Right lobe of liver (tissue), 4 donors: ENCODE measurements around the gene PDIA3.
"Not testable (repeated sequence)": the region's sequence is repeated elsewhere in the genome, so short reads cannot be mapped to it uniquely, and the experiment has no call there.

ENCODE experiments used
- POLR2A ChIP-seq: fragments of 450-650 bp; IDR thresholded peaks from one replicate; pipeline ENCODE4 v1.6.1; 2017; ENCODE audit warnings: antibody characterized with exemption, mild to moderate bottlenecking
- TF ChIP-seq, protein P1 (sequence below), 4 donors: fragments of 200-600 bp in 3 of 4; fragments of 450-650 bp in 1 of 4; IDR thresholded peaks; one replicate each; pipeline versions ENCODE4 v1.5.1 to v1.8.0; 2016 to 2022; ENCODE audit warnings: antibody characterized with exemption in 4 of 4, mild to moderate bottlenecking in 2 of 4
- donor health status: DM: no; HTN: no; CAD: no.
- donor health status: DM: no; HTN: no; CAD: no.
- donor health status: DM: no; HTN: yes; CAD: no.

DNA sequence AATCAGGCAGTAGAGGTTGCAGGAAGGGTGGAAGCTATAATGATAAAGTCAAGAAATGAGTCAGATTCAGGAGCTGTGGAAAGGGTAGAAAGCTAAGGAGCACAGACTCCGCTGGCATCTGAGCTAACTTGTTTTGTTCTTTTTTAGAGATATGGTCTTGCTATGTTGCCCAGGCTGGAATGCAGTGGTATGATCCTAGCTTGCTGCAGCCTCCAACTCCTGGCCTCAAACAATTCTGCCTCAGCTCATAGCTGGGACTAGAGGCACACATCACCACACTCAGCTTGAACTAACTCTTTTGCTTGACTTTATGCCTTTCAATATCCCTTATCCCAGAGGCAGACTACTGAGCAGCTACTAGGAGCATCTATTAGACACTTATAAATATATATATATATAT, 19.9 kb upstream of the PDIA3 start:
- TF ChIP-seq, protein P1, sequence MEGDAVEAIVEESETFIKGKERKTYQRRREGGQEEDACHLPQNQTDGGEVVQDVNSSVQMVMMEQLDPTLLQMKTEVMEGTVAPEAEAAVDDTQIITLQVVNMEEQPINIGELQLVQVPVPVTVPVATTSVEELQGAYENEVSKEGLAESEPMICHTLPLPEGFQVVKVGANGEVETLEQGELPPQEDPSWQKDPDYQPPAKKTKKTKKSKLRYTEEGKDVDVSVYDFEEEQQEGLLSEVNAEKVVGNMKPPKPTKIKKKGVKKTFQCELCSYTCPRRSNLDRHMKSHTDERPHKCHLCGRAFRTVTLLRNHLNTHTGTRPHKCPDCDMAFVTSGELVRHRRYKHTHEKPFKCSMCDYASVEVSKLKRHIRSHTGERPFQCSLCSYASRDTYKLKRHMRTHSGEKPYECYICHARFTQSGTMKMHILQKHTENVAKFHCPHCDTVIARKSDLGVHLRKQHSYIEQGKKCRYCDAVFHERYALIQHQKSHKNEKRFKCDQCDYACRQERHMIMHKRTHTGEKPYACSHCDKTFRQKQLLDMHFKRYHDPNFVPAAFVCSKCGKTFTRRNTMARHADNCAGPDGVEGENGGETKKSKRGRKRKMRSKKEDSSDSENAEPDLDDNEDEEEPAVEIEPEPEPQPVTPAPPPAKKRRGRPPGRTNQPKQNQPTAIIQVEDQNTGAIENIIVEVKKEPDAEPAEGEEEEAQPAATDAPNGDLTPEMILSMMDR (IDR thresholded peaks at IDR 0.05): not testable (repeated sequence)
- TF ChIP-seq POLR2A: not testable (repeated sequence)
